ENCODE results near the gene ANTXR2.

GRCh38 chr4:80092088-80092487, 19.1 kb upstream of the ANTXR2 start:
- TF ChIP-seq CTCF (IDR thresholded peaks at IDR 0.05) (no peak), POLR2A (IDR thresholded peaks at IDR 0.05) (no peak)

All from uterus (tissue), 2 donors.